B cell (primary cell): ENCODE results near the gene UTP3.

Source experiments
- CTCF ChIP-seq: fragments of 200-600 bp; IDR thresholded peaks from one replicate; pipeline ENCODE4 v1.8.0; 2022; ENCODE audit warnings: antibody characterized with exemption, mild to moderate bottlenecking
- EZH2 ChIP-seq: IDR thresholded peaks from 2 replicates; pipeline ENCODE4 v1.6.1; 2012; ENCODE audit warnings: borderline replicate concordance, low read depth, mild to moderate bottlenecking, moderate library complexity, low read length; ENCODE audit not compliant: insufficient read depth, poor library complexity, severe bottlenecking

DNA sequence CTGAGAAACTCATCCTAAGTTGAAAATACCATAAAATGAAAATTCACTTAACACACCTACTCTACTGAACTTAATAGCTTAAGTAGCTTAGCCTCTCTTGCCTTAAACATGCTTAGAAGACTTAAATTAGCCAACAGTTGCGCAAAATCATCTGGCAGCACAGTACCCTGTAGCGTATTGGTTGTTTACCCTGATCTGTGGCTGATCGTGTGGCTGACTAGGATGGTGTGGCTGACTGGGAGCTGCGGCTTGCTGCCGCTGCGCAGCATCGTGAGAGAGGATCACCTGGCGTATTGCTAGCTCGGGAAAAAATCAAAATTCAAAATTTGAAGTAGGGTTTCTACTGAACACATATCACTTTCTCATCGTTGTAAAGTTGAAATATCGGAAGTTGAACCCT is 39.8 kb downstream of the UTP3 start:
- no peak for TF ChIP-seq CTCF
- no peak for TF ChIP-seq EZH2
